ENCODE results near the gene G3BP1.
A peak's percentile ranks its signal among the peaks of the same experiment; 100 is the strongest.

The G3BP1 gene

GRCh38 chr5:151745071-151745705 is 26.6 kb upstream of the G3BP1 start:
- H3K27ac Mint-ChIP-seq = no peak overlapping the region
- no peak overlapping the region for H3K4me3 Mint-ChIP-seq
- no peaks in the 10 kb centered on the region for H3K27me3 Mint-ChIP-seq (ENCODE audit: low read depth)
- peaks cover 26% of the 10 kb centered on the region for H3K36me3 Mint-ChIP-seq (ENCODE audit: low read depth)
- peaks cover 17% of the 10 kb centered on the region for H3K4me1 Mint-ChIP-seq
- H3K9me3 Mint-ChIP-seq = no peaks in the 10 kb centered on the region
- no peak for TF ChIP-seq CTCF (IDR thresholded peaks at IDR 0.05; ENCODE audit: unreplicated experiment in 3 of 3)

GRCh38 chr5:151750121-151750520 is 21.6 kb upstream of the G3BP1 start:
- H3K36me3 Mint-ChIP-seq (ENCODE audit: low read depth) = peaks cover 18% of the 10 kb centered on the region
- no peak overlapping the region for H3K4me3 Mint-ChIP-seq

GRCh38 chr5:151751091-151751490 is 20.7 kb upstream of the G3BP1 start:
- Mint-ChIP-seq H3K27ac (no peak overlapping the region), H3K9me3 (no peaks in the 10 kb centered on the region), H3K27me3 (ENCODE audit: low read depth) (no peaks in the 10 kb centered on the region), H3K4me3 (no peak overlapping the region), H3K4me1 (peaks cover 10% of the 10 kb centered on the region), H3K36me3 (ENCODE audit: low read depth) (peaks cover 14% of the 10 kb centered on the region)
- TF ChIP-seq CTCF (IDR thresholded peaks at IDR 0.05; ENCODE audit: unreplicated experiment in 3 of 3) = no peak

More at GRCh38 chr5:151750121-151750520, 21.6 kb upstream of the G3BP1 start:
- H3K4me1 Mint-ChIP-seq = peaks cover 4% of the 10 kb centered on the region
- no peaks in the 10 kb centered on the region for H3K27me3 Mint-ChIP-seq (ENCODE audit: low read depth)
- no peak overlapping the region for H3K27ac Mint-ChIP-seq
- no peak for TF ChIP-seq CTCF (IDR thresholded peaks at IDR 0.05; ENCODE audit: unreplicated experiment in 3 of 3)
- H3K9me3 Mint-ChIP-seq = no peaks in the 10 kb centered on the region

- H3K27ac Mint-ChIP-seq = no peak overlapping the region
- H3K36me3 Mint-ChIP-seq (ENCODE audit: low read depth) = peaks cover 14% of the 10 kb centered on the region
- H3K4me1 Mint-ChIP-seq = peaks cover 15% of the 10 kb centered on the region
- H3K9me3 Mint-ChIP-seq = no peaks in the 10 kb centered on the region
- no peak for TF ChIP-seq CTCF (IDR thresholded peaks at IDR 0.05; ENCODE audit: unreplicated experiment in 3 of 3)
- H3K4me3 Mint-ChIP-seq = no peak overlapping the region
- no peaks in the 10 kb centered on the region for H3K27me3 Mint-ChIP-seq (ENCODE audit: low read depth)
Observed at GRCh38 chr5:151751593-151751992, 20.2 kb upstream of the G3BP1 start.

GRCh38 chr5:151755383-151755782 is 16.4 kb upstream of the G3BP1 start:
- H3K27ac Mint-ChIP-seq = peak overlapping the region; percentile 60 to 92 (median 65)
- peaks cover 39% of the 10 kb centered on the region for H3K4me1 Mint-ChIP-seq
- H3K27me3 Mint-ChIP-seq (ENCODE audit: low read depth) = no peaks in the 10 kb centered on the region
- no peaks in the 10 kb centered on the region for H3K9me3 Mint-ChIP-seq
- TF ChIP-seq CTCF (IDR thresholded peaks at IDR 0.05; ENCODE audit: unreplicated experiment in 3 of 3) = no peak
- peak overlapping the region; percentile 36 to 66 (median 53) for H3K4me3 Mint-ChIP-seq
- H3K36me3 Mint-ChIP-seq (ENCODE audit: low read depth) = peaks cover 14% of the 10 kb centered on the region

Measured in nephron (organoid).